CD4-positive, alpha-beta T cell (primary cell): ENCODE results near the gene DPP8. TPM values are rescaled to one million over a fixed set of nuclear protein-coding genes. Genes with fewer than 3 reads are reported as not detected.
A peak's percentile ranks its signal among the peaks of the same experiment; 100 is the strongest.

Source experiments
- ATAC-seq: fragments of 200-7000 bp; cut with Tn5 transposase; one replicate; pipeline ENCODE4 v1.10.0; 2022; ENCODE audit warnings: mild to moderate bottlenecking; ENCODE audit not compliant: poor library complexity
- CTCF ChIA-PET: fragments of 350-600 bp; sonication (Branson Sonifier 250); formaldehyde crosslinking; loops from one replicate; lab custom pipeline; 2021; ENCODE audit warnings: antibody characterized with exemption, inconsistent platforms; lab: Charles Lee
- POLR2A ChIA-PET: fragments of 350-600 bp; sonication (Branson Sonifier 250); formaldehyde crosslinking; loops from one replicate; lab custom pipeline; 2021; ENCODE audit warnings: antibody characterized with exemption, inconsistent platforms; lab: Charles Lee
- DNase-seq, 14 experiments: peaks; one replicate each; pipeline ENCODE4 v3.0.0-alpha.2; 2013 to 2020; ENCODE audit warnings: mixed read lengths in 2 of 14
- H3K27ac ChIP-seq, 2 donors: one replicate each; pipeline versions ENCODE4 v1.5.1 to v1.7.0; 2013; ENCODE audit warnings: low read length in 2 of 2, low read depth in 1 of 2, mild to moderate bottlenecking in 1 of 2
- H3K27me3 ChIP-seq, 2 experiments: 1 replicate in 1 of 2; 2 replicates in 1 of 2; pipeline versions ENCODE4 v1.6.1 to v1.7.0; 2013; ENCODE audit warnings: low read length in 2 of 2, control low read depth in 1 of 2, mild to moderate bottlenecking in 1 of 2, moderate library complexity in 1 of 2; ENCODE audit not compliant: insufficient read depth in 2 of 2, control insufficient read depth in 1 of 2
- H3K36me3 ChIP-seq: one replicate; pipeline ENCODE4 v1.6.1; 2013; ENCODE audit warnings: low read length, control low read depth; ENCODE audit not compliant: insufficient read depth
- H3K4me1 ChIP-seq: one replicate; pipeline ENCODE4 v1.6.1; 2013; ENCODE audit warnings: low read length, control low read depth; ENCODE audit not compliant: insufficient read depth
- H3K4me3 ChIP-seq: one replicate; pipeline ENCODE4 v1.5.1; 2013; ENCODE audit warnings: mild to moderate bottlenecking, low read length, moderate library complexity
- H3K9me3 ChIP-seq, 2 experiments: 1 replicate in 1 of 2; 2 replicates in 1 of 2; pipeline versions ENCODE4 v1.6.1 to v1.7.0; 2013; ENCODE audit warnings: low read length in 2 of 2, mild to moderate bottlenecking in 2 of 2, control low read depth in 1 of 2, moderate library complexity in 1 of 2; ENCODE audit not compliant: control insufficient read depth in 1 of 2, insufficient read depth in 1 of 2
- H3K27ac Mint-ChIP-seq: one replicate; pipeline ENCODE4 v1.8.0; 2020; ENCODE audit warnings: mixed read lengths
- H3K27me3 Mint-ChIP-seq: one replicate; pipeline ENCODE4 v1.8.0; 2021; ENCODE audit warnings: mixed read lengths
- H3K36me3 Mint-ChIP-seq: one replicate; pipeline ENCODE4 v1.8.0; 2021; ENCODE audit warnings: low read depth, mixed read lengths
- H3K4me1 Mint-ChIP-seq: one replicate; pipeline ENCODE4 v1.8.0; 2021; ENCODE audit warnings: low read depth, mixed read lengths
- H3K4me3 Mint-ChIP-seq: one replicate; pipeline ENCODE4 v1.8.0; 2020; ENCODE audit warnings: mild to moderate bottlenecking, mixed read lengths
- H3K9me3 Mint-ChIP-seq: one replicate; pipeline ENCODE4 v1.8.0; 2020; ENCODE audit warnings: mixed read lengths
- intact Hi-C, 2 experiments: fragments of 100-400 bp; cut with DNase I in 1 of 2; cut with micrococcal nuclease in 1 of 2; formaldehyde crosslinking; loops; one replicate each; pipeline versions ENCODE4 v1.15.1 to v1.9.0; 2023 to 2025; cut with DNase I, micrococcal nuclease
- total RNA-seq, 174 experiments: library from RNA in 2 of 174; stranded (reverse) in 2 of 174; gene quantifications; one replicate each; pipeline ENCODE4 v1.2.3 and lab custom pipeline; 2021 to 2026
- TF ChIP-seq, protein P1 (sequence below): fragments of 200-600 bp; IDR thresholded peaks from one replicate; pipeline ENCODE4 v1.8.0; 2022; ENCODE audit warnings: antibody characterized with exemption, mild to moderate bottlenecking

Gene DPP8
- total RNA-seq, 2 experiments from 2014 or later: 41.2 to 45.4 TPM

DNA sequence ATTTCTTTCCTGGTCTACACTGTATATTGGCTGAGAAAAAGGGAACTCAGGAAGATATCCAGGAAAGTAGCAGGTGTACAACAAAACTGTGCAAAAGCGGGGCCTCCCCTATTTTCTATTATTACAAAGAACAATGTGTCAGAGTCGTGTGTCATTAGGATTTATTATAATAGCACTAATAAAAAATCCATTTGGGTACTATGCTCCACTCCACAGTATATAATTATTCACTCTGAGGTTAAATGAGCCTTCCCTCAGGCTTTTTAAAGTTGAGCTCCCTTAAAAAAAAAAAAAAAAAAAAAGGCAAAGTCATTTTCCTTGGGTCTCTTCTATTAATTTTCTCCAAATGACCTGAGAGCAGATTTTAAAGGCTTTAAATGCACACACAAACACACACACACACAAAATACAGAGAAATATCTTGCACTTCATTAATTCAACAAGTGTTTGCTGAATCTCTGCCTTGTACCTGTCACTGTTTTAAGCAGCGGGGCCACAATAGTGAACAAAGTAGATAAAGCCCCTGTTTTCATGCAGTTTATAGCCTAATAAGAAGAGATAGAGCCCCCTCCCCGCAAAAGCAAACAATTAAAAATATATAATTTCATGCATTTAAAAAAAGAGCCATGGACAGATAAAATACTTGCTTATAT, 1.3 kb upstream of the DPP8 start:
- ATAC-seq (no peak), DNase-seq (no peak)
- Mint-ChIP-seq H3K4me1 (peaks cover 36% of the 10 kb centered on the region), H3K27ac (no peak overlapping the region), H3K36me3 (peaks cover 25% of the 10 kb centered on the region), H3K27me3 (no peaks in the 10 kb centered on the region), H3K4me3 (no peak overlapping the region), H3K9me3 (no peaks in the 10 kb centered on the region)
- H3K27ac ChIP-seq: no peak overlapping the region
- H3K4me1 ChIP-seq: peaks cover 22% of the 10 kb centered on the region
- H3K27me3 ChIP-seq: no peaks in the 10 kb centered on the region
- no peak overlapping the region for H3K4me3 ChIP-seq
- intact Hi-C loops: no loop called here
- ChIA-PET CTCF (interaction anchor here (1.7 kb wide), 1 partner anchor 12 kb away, joined by 5 read pairs; the partner anchor contains the start of gene HACD3), POLR2A (interaction anchor here (0.6 to 2.7 kb wide), 4 partner anchors 11 to 353 kb away, joined by 3 to 21 read pairs (median 4); partner anchors contain the start of genes HACD3 and RAB11A)
- no peaks in the 10 kb centered on the region for H3K9me3 ChIP-seq
- TF ChIP-seq, protein P1, sequence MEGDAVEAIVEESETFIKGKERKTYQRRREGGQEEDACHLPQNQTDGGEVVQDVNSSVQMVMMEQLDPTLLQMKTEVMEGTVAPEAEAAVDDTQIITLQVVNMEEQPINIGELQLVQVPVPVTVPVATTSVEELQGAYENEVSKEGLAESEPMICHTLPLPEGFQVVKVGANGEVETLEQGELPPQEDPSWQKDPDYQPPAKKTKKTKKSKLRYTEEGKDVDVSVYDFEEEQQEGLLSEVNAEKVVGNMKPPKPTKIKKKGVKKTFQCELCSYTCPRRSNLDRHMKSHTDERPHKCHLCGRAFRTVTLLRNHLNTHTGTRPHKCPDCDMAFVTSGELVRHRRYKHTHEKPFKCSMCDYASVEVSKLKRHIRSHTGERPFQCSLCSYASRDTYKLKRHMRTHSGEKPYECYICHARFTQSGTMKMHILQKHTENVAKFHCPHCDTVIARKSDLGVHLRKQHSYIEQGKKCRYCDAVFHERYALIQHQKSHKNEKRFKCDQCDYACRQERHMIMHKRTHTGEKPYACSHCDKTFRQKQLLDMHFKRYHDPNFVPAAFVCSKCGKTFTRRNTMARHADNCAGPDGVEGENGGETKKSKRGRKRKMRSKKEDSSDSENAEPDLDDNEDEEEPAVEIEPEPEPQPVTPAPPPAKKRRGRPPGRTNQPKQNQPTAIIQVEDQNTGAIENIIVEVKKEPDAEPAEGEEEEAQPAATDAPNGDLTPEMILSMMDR: no peak
- peaks cover 10% of the 10 kb centered on the region for H3K36me3 ChIP-seq

DNA sequence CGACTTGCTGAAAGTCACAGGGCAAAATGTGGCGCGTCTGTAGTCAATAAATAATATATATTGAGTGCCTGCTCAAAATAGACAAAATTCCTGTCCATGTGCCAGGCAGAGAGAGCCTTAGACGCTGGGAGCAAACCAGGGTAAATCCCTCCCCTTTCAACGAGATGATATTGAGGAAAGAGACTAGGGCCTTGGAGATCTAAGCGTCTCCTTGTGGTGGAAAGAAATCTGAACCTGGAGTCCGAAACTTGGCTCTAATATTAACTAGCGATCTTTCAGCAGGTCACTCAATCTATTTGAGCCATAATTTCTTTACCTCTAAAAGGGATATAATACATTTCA, 348 bp upstream of the DPP8 start:
- ChIA-PET CTCF (interaction anchor here (0.6 to 1.7 kb wide), 2 partner anchors 11 to 13 kb away, joined by 3 to 5 read pairs; partner anchors contain the start of gene HACD3), POLR2A (interaction anchor here (0.6 to 2.7 kb wide), 4 partner anchors 12 to 354 kb away, joined by 3 to 21 read pairs (median 4); partner anchors contain the start of genes HACD3 and RAB11A)
- H3K27me3 Mint-ChIP-seq: no peaks in the 10 kb centered on the region
- no peaks in the 10 kb centered on the region for H3K9me3 ChIP-seq
- TF ChIP-seq, protein P1: no peak
- peaks cover 34% of the 10 kb centered on the region for H3K36me3 Mint-ChIP-seq
- peaks cover 45% of the 10 kb centered on the region for H3K4me1 Mint-ChIP-seq
- H3K4me3 Mint-ChIP-seq: peak overlapping the region; percentile 95
- intact Hi-C loops: loop anchor here (1.0 kb wide), 3 partner anchors 12 to 351 kb away; partner anchors contain the start of genes HACD3 (in 2 of the 2), INTS14 (in 1 of the 2) and RAB11A (in 1 of the 2)
- no peaks in the 10 kb centered on the region for H3K9me3 Mint-ChIP-seq
- H3K27ac ChIP-seq: peak overlapping the region in 1 of 2 donors; percentile 86
- H3K36me3 ChIP-seq: peaks cover 10% of the 10 kb centered on the region
- peak; percentile 2 for ATAC-seq
- H3K27ac Mint-ChIP-seq: peak overlapping the region; percentile 87
- DNase-seq: no peak
- H3K4me3 ChIP-seq: peak overlapping the region; percentile 92
- H3K4me1 ChIP-seq: peaks cover 22% of the 10 kb centered on the region
- no peaks in the 10 kb centered on the region for H3K27me3 ChIP-seq

DNA sequence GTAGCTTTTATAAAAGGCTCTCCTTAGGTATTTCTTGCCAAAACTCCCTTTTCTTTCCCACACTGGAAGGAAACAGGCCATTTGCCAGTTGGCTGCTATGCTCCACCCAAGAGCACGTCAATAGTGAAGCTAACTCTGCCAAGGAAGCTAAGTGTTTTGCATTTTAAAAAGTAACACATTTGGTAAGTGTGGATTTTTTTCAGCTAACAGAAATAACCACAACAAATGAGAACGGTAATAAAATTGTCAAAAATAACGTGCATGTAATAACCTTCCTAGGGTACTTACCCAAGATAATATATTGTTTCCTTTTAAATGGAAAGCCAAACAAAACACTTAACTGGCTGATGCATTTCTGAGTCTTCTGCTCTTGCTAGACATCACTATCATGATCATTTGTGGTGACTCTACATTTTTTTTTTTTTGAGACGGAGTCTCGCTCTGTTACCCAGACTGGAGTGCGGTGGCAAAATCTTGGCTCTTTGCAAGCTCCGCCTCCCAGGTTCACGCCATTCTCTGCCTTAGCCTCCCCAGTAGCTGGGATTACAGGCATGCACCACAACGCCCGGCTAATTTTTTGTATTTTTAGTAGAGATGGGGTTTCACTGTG, 4.6 kb downstream of the DPP8 start:
- no peaks in the 10 kb centered on the region for H3K9me3 ChIP-seq
- H3K4me3 ChIP-seq: no peak overlapping the region
- peaks cover 42% of the 10 kb centered on the region for H3K36me3 ChIP-seq
- Mint-ChIP-seq H3K4me1 (peaks cover 66% of the 10 kb centered on the region), H3K4me3 (no peak overlapping the region), H3K9me3 (no peaks in the 10 kb centered on the region), H3K27me3 (no peaks in the 10 kb centered on the region), H3K36me3 (peaks cover 73% of the 10 kb centered on the region), H3K27ac (no peak overlapping the region)
- TF ChIP-seq, protein P1: no peak
- intact Hi-C loops: no loop called here
- no peaks in the 10 kb centered on the region for H3K27me3 ChIP-seq
- no peak for ATAC-seq
- peak in 3 of 14 experiments; percentile 45 to 67 (median 52) for DNase-seq
- no peak overlapping the region for H3K27ac ChIP-seq
- ChIA-PET POLR2A (interaction anchor here (0.6 to 2.5 kb wide), 2 partner anchors 18 to 60 kb away, joined by 6 to 15 read pairs; partner anchors contain the start of gene HACD3), CTCF (no interaction called here)
- H3K4me1 ChIP-seq: peaks cover 21% of the 10 kb centered on the region
